Neural cell (in vitro differentiated cells): ENCODE measurements around the gene MRPL1. TPM values are rescaled to one million over a fixed set of nuclear protein-coding genes. Genes with fewer than 3 reads are reported as not detected.

Source experiments
- H2AFZ ChIP-seq: fragments of 200-600, 300-800 bp; sonication (generic), shearing (Covaris generic); 2 replicates; pipeline ENCODE4 v1.6.0; 2014; ENCODE audit warnings: low read depth, mild to moderate bottlenecking, antibody characterized with exemption, low read length, moderate library complexity
- H3F3A ChIP-seq: fragments of 200-600 bp; shearing (Covaris generic); 2 replicates; pipeline ENCODE4 v1.6.1; 2016; ENCODE audit warnings: mild to moderate bottlenecking, moderate library complexity, mixed read lengths, antibody characterized with exemption, low read length; ENCODE audit not compliant: insufficient read depth, poor library complexity, severe bottlenecking
- H3K27ac ChIP-seq: fragments of 200-600, 300-800 bp; sonication (generic), shearing (Covaris generic); 2 replicates; pipeline ENCODE4 v1.5.1; 2014; ENCODE audit warnings: mild to moderate bottlenecking, low read length, moderate library complexity
- H3K27me3 ChIP-seq: fragments of 300-800, 200-600 bp; sonication (generic), shearing (Covaris generic); 2 replicates; pipeline ENCODE4 v1.6.0; 2014; ENCODE audit warnings: mild to moderate bottlenecking, low read depth, low read length, moderate library complexity; ENCODE audit not compliant: insufficient read depth
- H3K36me3 ChIP-seq: fragments of 300-800, 200-600 bp; sonication (generic), shearing (Covaris generic); 2 replicates; pipeline ENCODE4 v1.5.1; 2014; ENCODE audit warnings: mild to moderate bottlenecking, antibody characterized with exemption, low read length, moderate library complexity; ENCODE audit not compliant: insufficient read depth
- H3K4me2 ChIP-seq: fragments of 300-800, 200-600 bp; sonication (generic), shearing (Covaris generic); 2 replicates; pipeline ENCODE4 v1.6.0; 2014; ENCODE audit warnings: mild to moderate bottlenecking, low read length
- H3K4me3 ChIP-seq: fragments of 300-800, 200-600 bp; sonication (generic), shearing (Covaris generic); 2 replicates; pipeline ENCODE4 v1.5.1; 2014; ENCODE audit warnings: mild to moderate bottlenecking, low read length, moderate library complexity
- H3K79me2 ChIP-seq: fragments of 200-600 bp; shearing (Covaris generic); replicated peaks from 2 replicates; pipeline ENCODE4 v1.6.0; 2014; ENCODE audit warnings: mild to moderate bottlenecking, low read length, moderate library complexity; ENCODE audit not compliant: insufficient read depth
- H3K9ac ChIP-seq: fragments of 300-800, 200-600 bp; sonication (generic), shearing (Covaris generic); 2 replicates; pipeline ENCODE4 v1.6.1; 2016; ENCODE audit warnings: mild to moderate bottlenecking, low read length, mixed read lengths
- H3K9me2 ChIP-seq: fragments of 200-600 bp; shearing (Covaris generic); 2 replicates; pipeline ENCODE4 v1.6.1; 2016; ENCODE audit warnings: mild to moderate bottlenecking, low read length, mixed read lengths; ENCODE audit not compliant: insufficient read depth
- H3K9me3 ChIP-seq: fragments of 200-600, 300-800 bp; sonication (generic), shearing (Covaris generic); 2 replicates; pipeline ENCODE4 v1.6.1; 2016; ENCODE audit warnings: mild to moderate bottlenecking, mixed run types, low read length, moderate library complexity, mixed read lengths
- H4K20me1 ChIP-seq: fragments of 200-600 bp; shearing (Covaris generic); 2 replicates; pipeline ENCODE4 v1.6.1; 2016; ENCODE audit warnings: mild to moderate bottlenecking, mixed run types; ENCODE audit not compliant: insufficient read depth
- CTCF ChIP-seq: fragments of 450-650 bp; IDR thresholded peaks from 2 replicates; pipeline ENCODE4 v1.5.1; 2014; ENCODE audit warnings: antibody characterized with exemption, mild to moderate bottlenecking, moderate library complexity; ENCODE audit not compliant: poor library complexity, severe bottlenecking
- EP300 ChIP-seq: fragments of 450-650 bp; conservative IDR thresholded peaks from 2 replicates; pipeline ENCODE4 v1.6.1; 2014; ENCODE audit warnings: antibody characterized with exemption, mild to moderate bottlenecking, moderate library complexity; ENCODE audit not compliant: poor library complexity, severe bottlenecking
- EZH2 ChIP-seq: fragments of 200-600, 300-800 bp; shearing (Covaris generic), sonication (generic); IDR thresholded peaks from 2 replicates; pipeline ENCODE4 v1.6.1; 2014; ENCODE audit warnings: antibody characterized with exemption, low read length, borderline replicate concordance, mild to moderate bottlenecking; ENCODE audit not compliant: insufficient read depth, poor library complexity, severe bottlenecking
- MXI1 ChIP-seq: fragments of 450-650 bp; conservative IDR thresholded peaks from 2 replicates; pipeline ENCODE4 v1.6.1; 2014; ENCODE audit warnings: antibody characterized with exemption, mild to moderate bottlenecking; ENCODE audit not compliant: poor library complexity, severe bottlenecking
- POLR2AphosphoS5 ChIP-seq: IDR thresholded peaks from 2 replicates; pipeline ENCODE4 v1.6.1; 2012
- RAD21 ChIP-seq: fragments of 450-650 bp; conservative IDR thresholded peaks from 2 replicates; pipeline ENCODE4 v1.6.1; 2014; ENCODE audit warnings: antibody characterized with exemption, mild to moderate bottlenecking, moderate library complexity
- SMC3 ChIP-seq: fragments of 450-650 bp; conservative IDR thresholded peaks from 2 replicates; pipeline ENCODE4 v1.6.1; 2014; ENCODE audit warnings: antibody characterized with exemption, mild to moderate bottlenecking, moderate library complexity; ENCODE audit not compliant: poor library complexity
- TAF1 ChIP-seq: IDR thresholded peaks from 2 replicates; pipeline ENCODE4 v1.6.1; 2012; ENCODE audit warnings: low read depth
- polyA minus RNA-seq: library from RNA; depleted of rRNA, polyadenylated mRNA; stranded (reverse); fragments of >200 nt; gene quantifications from 2 replicates; pipeline ENCODE4 v1.2.3, GENCODE V29; 2014
- polyA plus RNA-seq: library from polyadenylated mRNA; depleted of rRNA; stranded (reverse); fragments of >200 nt; gene quantifications from 2 replicates; pipeline ENCODE4 v1.2.3, GENCODE V29; 2014
- TF ChIP-seq, protein P1 (sequence below): IDR thresholded peaks from 2 replicates; pipeline ENCODE4 v1.6.1; 2012; ENCODE audit warnings: borderline replicate concordance

Gene MRPL1
- polyA plus RNA-seq (40.2 and 41.9 TPM in 2 replicates), polyA minus RNA-seq (29.0 and 34.5 TPM in 2 replicates)

GRCh38 chr4:77862478-77863216, at the start of gene MRPL1:
TSS of gene MRPL1 (plus strand) at chr4:77862830. CDS start at chr4:77862849, 19 bp downstream.
- H3F3A ChIP-seq = no peaks in the 10 kb centered on the region
- peak within 1 kb of the TSS; percentile 67 for H3K27ac ChIP-seq
- H3K9ac ChIP-seq = peak within 1 kb of the TSS; percentile 61
- no peaks in the 10 kb centered on the region for H3K27me3 ChIP-seq
- peak within 1 kb of the TSS; percentile 72 for H3K4me3 ChIP-seq
- TF ChIP-seq TAF1 = peak; percentile 78
- peak; percentile 97 for TF ChIP-seq MXI1
- peak; percentile 63 for TF ChIP-seq POLR2AphosphoS5
- TF ChIP-seq RAD21 = no peak
- TF ChIP-seq EZH2 = no peak
- peak; percentile 57 for TF ChIP-seq SMC3
- TF ChIP-seq EP300 = peak; percentile 48
- TF ChIP-seq, protein P1, sequence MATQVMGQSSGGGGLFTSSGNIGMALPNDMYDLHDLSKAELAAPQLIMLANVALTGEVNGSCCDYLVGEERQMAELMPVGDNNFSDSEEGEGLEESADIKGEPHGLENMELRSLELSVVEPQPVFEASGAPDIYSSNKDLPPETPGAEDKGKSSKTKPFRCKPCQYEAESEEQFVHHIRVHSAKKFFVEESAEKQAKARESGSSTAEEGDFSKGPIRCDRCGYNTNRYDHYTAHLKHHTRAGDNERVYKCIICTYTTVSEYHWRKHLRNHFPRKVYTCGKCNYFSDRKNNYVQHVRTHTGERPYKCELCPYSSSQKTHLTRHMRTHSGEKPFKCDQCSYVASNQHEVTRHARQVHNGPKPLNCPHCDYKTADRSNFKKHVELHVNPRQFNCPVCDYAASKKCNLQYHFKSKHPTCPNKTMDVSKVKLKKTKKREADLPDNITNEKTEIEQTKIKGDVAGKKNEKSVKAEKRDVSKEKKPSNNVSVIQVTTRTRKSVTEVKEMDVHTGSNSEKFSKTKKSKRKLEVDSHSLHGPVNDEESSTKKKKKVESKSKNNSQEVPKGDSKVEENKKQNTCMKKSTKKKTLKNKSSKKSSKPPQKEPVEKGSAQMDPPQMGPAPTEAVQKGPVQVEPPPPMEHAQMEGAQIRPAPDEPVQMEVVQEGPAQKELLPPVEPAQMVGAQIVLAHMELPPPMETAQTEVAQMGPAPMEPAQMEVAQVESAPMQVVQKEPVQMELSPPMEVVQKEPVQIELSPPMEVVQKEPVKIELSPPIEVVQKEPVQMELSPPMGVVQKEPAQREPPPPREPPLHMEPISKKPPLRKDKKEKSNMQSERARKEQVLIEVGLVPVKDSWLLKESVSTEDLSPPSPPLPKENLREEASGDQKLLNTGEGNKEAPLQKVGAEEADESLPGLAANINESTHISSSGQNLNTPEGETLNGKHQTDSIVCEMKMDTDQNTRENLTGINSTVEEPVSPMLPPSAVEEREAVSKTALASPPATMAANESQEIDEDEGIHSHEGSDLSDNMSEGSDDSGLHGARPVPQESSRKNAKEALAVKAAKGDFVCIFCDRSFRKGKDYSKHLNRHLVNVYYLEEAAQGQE = peak; percentile 52
- H4K20me1 ChIP-seq = no peaks in the 10 kb centered on the region
- no peaks in the 10 kb centered on the region for H3K9me3 ChIP-seq
- no peaks in the 10 kb centered on the region for H3K36me3 ChIP-seq
- no peaks in the 10 kb centered on the region for H3K9me2 ChIP-seq
- peak within 1 kb of the TSS; percentile 72 for H3K4me2 ChIP-seq
- peak within 1 kb of the TSS; percentile 60 for H2AFZ ChIP-seq
- H3K79me2 ChIP-seq = no peaks in the 10 kb centered on the region

GRCh38 chr4:77815636-77816035, 47.0 kb upstream of the MRPL1 start:
- Histone ChIP-seq H3K36me3 (no peaks in the 10 kb centered on the region), H4K20me1 (no peaks in the 10 kb centered on the region), H3K79me2 (peaks cover 52% of the 10 kb centered on the region)

GRCh38 chr4:77816546-77816945, 46.1 kb upstream of the MRPL1 start:
- peaks cover 48% of the 10 kb centered on the region for H3K79me2 ChIP-seq
- no peak overlapping the region for H2AFZ ChIP-seq
- H3K4me2 ChIP-seq = peak overlapping the region; percentile 57
- no peak overlapping the region for H3K9ac ChIP-seq
- no peaks in the 10 kb centered on the region for H3K9me3 ChIP-seq
- no peak overlapping the region for H3K27ac ChIP-seq
- TF ChIP-seq TAF1 (no peak), CTCF (no peak), RAD21 (no peak), EZH2 (no peak), SMC3 (no peak), POLR2AphosphoS5 (no peak), EP300 (no peak), MXI1 (no peak)
- TF ChIP-seq, protein P1 = no peak
- H3K4me3 ChIP-seq = peak overlapping the region; percentile 6
- H3F3A ChIP-seq = peaks cover 11% of the 10 kb centered on the region
- H3K27me3 ChIP-seq = no peaks in the 10 kb centered on the region
- H3K9me2 ChIP-seq = no peaks in the 10 kb centered on the region
- no peaks in the 10 kb centered on the region for H3K36me3 ChIP-seq
- no peaks in the 10 kb centered on the region for H4K20me1 ChIP-seq

More at GRCh38 chr4:77815636-77816035, 47.0 kb upstream of the MRPL1 start:
- no peak for TF ChIP-seq EP300
- TF ChIP-seq RAD21 = no peak
- no peak for TF ChIP-seq EZH2
- no peak for TF ChIP-seq MXI1
- no peak for TF ChIP-seq POLR2AphosphoS5
- Histone ChIP-seq H2AFZ (no peak overlapping the region), H3K9me2 (no peaks in the 10 kb centered on the region), H3F3A (peaks cover 11% of the 10 kb centered on the region), H3K9me3 (no peaks in the 10 kb centered on the region), H3K9ac (no peak overlapping the region), H3K27ac (no peak overlapping the region), H3K4me3 (no peak overlapping the region), H3K4me2 (no peak overlapping the region), H3K27me3 (no peaks in the 10 kb centered on the region)
